ENCODE measurements around the gene R3HDM4.

R3HDM4 gene

GRCh38 chr19:947090-947706 is 34.2 kb upstream of the R3HDM4 start:
- no peak for DNase-seq (ENCODE audit: low spot score)

GRCh38 chr19:945401-946252 is 32.6 kb upstream of the R3HDM4 start:
- DNase-seq (ENCODE audit: low spot score), result no peak

- DNase-seq (ENCODE audit: low spot score), result no peak
Observed at GRCh38 chr19:944663-945241, 31.7 kb upstream of the R3HDM4 start.

GRCh38 chr19:944171-944567 is 31.1 kb upstream of the R3HDM4 start:
- DNase-seq (ENCODE audit: low spot score), result no peak

GRCh38 chr19:943551-944170 is 30.6 kb upstream of the R3HDM4 start:
- no peak for DNase-seq (ENCODE audit: low spot score)

GRCh38 chr19:942133-942645 is 29.2 kb upstream of the R3HDM4 start:
- no peak for DNase-seq (ENCODE audit: low spot score)

GRCh38 chr19:941292-942132 is 28.5 kb upstream of the R3HDM4 start:
- no peak for DNase-seq (ENCODE audit: low spot score)

GRCh38 chr19:940591-941291 is 27.7 kb upstream of the R3HDM4 start:
- no peak for DNase-seq (ENCODE audit: low spot score)

- no peak for DNase-seq (ENCODE audit: low spot score)
Observed at GRCh38 chr19:939922-940321, 26.9 kb upstream of the R3HDM4 start.

GRCh38 chr19:939439-939838 is 26.4 kb upstream of the R3HDM4 start:
- DNase-seq (ENCODE audit: low spot score), result no peak

GRCh38 chr19:938233-938923 is 25.4 kb upstream of the R3HDM4 start:
- no peak for DNase-seq (ENCODE audit: low spot score)

GRCh38 chr19:937259-937694 is 24.3 kb upstream of the R3HDM4 start:
- no peak for DNase-seq (ENCODE audit: low spot score)

- DNase-seq (ENCODE audit: low spot score), result no peak
Observed at GRCh38 chr19:936175-936546, 23.1 kb upstream of the R3HDM4 start.

- DNase-seq (ENCODE audit: low spot score), result peak; percentile 73
Observed at GRCh38 chr19:934865-935479, 22.0 kb upstream of the R3HDM4 start.

- no peak for DNase-seq (ENCODE audit: low spot score)
Observed at GRCh38 chr19:934197-934840, 21.3 kb upstream of the R3HDM4 start.

- DNase-seq (ENCODE audit: low spot score), result no peak
Observed at GRCh38 chr19:933553-933882, 20.5 kb upstream of the R3HDM4 start.

- DNase-seq (ENCODE audit: low spot score), result no peak
Observed at GRCh38 chr19:932648-933552, 19.9 kb upstream of the R3HDM4 start.

GRCh38 chr19:931860-932647 is 19.0 kb upstream of the R3HDM4 start:
- DNase-seq (ENCODE audit: low spot score), result no peak
